Erythroblast (primary cell): ENCODE measurements around the gene EPC2.

Experiments used
- GATA1 ChIP-seq: IDR thresholded peaks from 2 replicates; pipeline ENCODE4 v1.6.1; 2011; ENCODE audit warnings: low read depth, mild to moderate bottlenecking, control low read depth, low read length, moderate library complexity
- POLR2A ChIP-seq: IDR thresholded peaks from 2 replicates; pipeline ENCODE4 v1.6.1; 2011; ENCODE audit warnings: mild to moderate bottlenecking, low read length

- TF ChIP-seq POLR2A, result no peak
- no peak for TF ChIP-seq GATA1
Observed at GRCh38 chr2:148716378-148716920, 71.9 kb downstream of the EPC2 start.
